HEK293T (cell line): ENCODE measurements around the gene TEX53.

Experiments
- CTCF ChIA-PET: fragments of 350-600 bp; formaldehyde crosslinking; extraction: SDS; loops from one replicate; lab custom pipeline; 2021; ENCODE audit warnings: antibody characterized with exemption, inconsistent platforms; lab: Yijun Ruan, JAX
- POLR2A ChIA-PET: fragments of 350-600 bp; formaldehyde crosslinking; extraction: SDS; loops from one replicate; lab custom pipeline; 2020; ENCODE audit warnings: antibody characterized with exemption, inconsistent platforms; lab: Yijun Ruan, JAX
- DNase-seq: peaks from one replicate; pipeline ENCODE4 v3.0.0; 2012; ENCODE audit warnings: mixed read lengths; ENCODE audit errors: extremely low spot score
- ARNT ChIP-seq: fragments of 450-650 bp; IDR thresholded peaks from 2 replicates; pipeline ENCODE4 v1.6.1; 2017; ENCODE audit warnings: mild to moderate bottlenecking
- BHLHE40 ChIP-seq: fragments of 450-650 bp; IDR thresholded peaks from 2 replicates; pipeline ENCODE4 v1.6.1; 2016; ENCODE audit warnings: mild to moderate bottlenecking, moderate library complexity, borderline replicate concordance
- CTBP1 ChIP-seq: fragments of 450-650 bp; IDR thresholded peaks from 2 replicates; pipeline ENCODE4 v1.6.1; 2016; ENCODE audit warnings: borderline replicate concordance
- ELF4 ChIP-seq: fragments of 450-650 bp; IDR thresholded peaks from 2 replicates; pipeline ENCODE4 v1.6.1; 2017; ENCODE audit warnings: antibody characterized with exemption
- FOXA1 ChIP-seq: fragments of 450-650 bp; IDR thresholded peaks from 2 replicates; pipeline ENCODE4 v1.6.1; 2016; ENCODE audit warnings: mild to moderate bottlenecking
- FOXK2 ChIP-seq: fragments of 450-650 bp; IDR thresholded peaks from 2 replicates; pipeline ENCODE4 v1.6.1; 2016; ENCODE audit warnings: mild to moderate bottlenecking
- FOXM1 ChIP-seq: fragments of 450-650 bp; IDR thresholded peaks from 2 replicates; pipeline ENCODE4 v1.6.1; 2017; ENCODE audit warnings: mild to moderate bottlenecking, borderline replicate concordance
- HDGF ChIP-seq: fragments of 450-650 bp; IDR thresholded peaks from 2 replicates; pipeline ENCODE4 v1.6.1; 2017; ENCODE audit warnings: antibody characterized with exemption, borderline replicate concordance
- L3MBTL2 ChIP-seq: fragments of 450-650 bp; conservative IDR thresholded peaks from 2 replicates; pipeline ENCODE4 v1.6.1; 2016; ENCODE audit warnings: mild to moderate bottlenecking
- LEF1 ChIP-seq: fragments of 450-650 bp; IDR thresholded peaks from 2 replicates; pipeline ENCODE4 v1.6.1; 2017; ENCODE audit warnings: mild to moderate bottlenecking, borderline replicate concordance
- NFRKB ChIP-seq: fragments of 450-650 bp; IDR thresholded peaks from 2 replicates; pipeline ENCODE4 v1.6.1; 2016; ENCODE audit warnings: mild to moderate bottlenecking, moderate library complexity
- PKNOX1 ChIP-seq: fragments of 450-650 bp; IDR thresholded peaks from 2 replicates; pipeline ENCODE4 v1.6.1; 2016
- SP1 ChIP-seq: fragments of 450-650 bp; IDR thresholded peaks from 2 replicates; pipeline ENCODE4 v1.6.1; 2017
- SUZ12 ChIP-seq: fragments of 450-650 bp; IDR thresholded peaks from 2 replicates; pipeline ENCODE4 v1.6.1; 2016; ENCODE audit warnings: mild to moderate bottlenecking
- TARDBP ChIP-seq: fragments of 450-650 bp; IDR thresholded peaks from 2 replicates; pipeline ENCODE4 v1.6.1; 2016
- ZNF384 ChIP-seq: fragments of 450-650 bp; IDR thresholded peaks from 2 replicates; pipeline ENCODE4 v1.6.1; 2016

TEX53 gene

DNA sequence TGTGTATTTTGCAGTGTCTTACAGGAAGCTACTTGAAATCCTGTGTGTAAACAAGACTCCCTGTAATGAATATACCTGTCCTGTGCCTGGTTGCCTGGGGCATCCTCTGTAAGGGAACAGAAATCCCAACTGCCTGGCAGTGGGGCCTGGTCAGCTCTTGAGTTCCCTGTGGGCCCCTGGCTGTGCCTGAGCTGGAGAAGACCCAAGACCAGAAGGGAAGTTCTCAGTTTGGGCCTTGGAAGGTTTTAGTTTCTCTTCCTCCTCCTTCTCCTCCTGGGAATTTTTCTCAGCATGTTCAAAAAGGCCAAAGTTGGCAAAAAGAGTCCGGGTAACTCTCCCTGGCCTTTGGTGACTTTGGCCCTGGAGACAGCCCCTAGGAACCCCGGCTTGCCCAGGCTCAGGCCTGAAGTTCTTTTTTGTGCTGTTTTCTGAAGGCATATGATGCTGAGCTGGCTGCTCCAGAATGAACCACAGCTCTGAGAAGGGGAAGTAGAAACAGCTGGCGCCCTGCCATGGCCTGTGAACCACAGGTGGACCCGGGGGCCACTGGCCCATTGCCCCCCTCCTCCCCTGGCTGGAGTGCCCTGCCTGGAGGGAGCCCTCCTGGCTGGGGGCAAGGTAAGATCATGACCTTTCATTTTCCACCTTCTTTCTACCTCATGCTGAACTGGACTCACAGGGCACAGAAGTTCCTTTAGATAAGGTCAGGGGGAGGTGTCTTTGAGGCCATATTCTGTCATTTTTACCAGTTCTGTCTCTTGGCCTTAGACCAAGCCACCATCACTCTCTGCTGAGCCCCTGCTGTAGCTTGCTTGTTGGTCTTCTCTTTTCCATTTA lies 40.7 kb downstream of the TEX53 start:
- ChIA-PET POLR2A (no interaction called here), CTCF (no interaction called here)
- no peak for DNase-seq
- TF ChIP-seq FOXM1 (no peak), CTBP1 (no peak), ZNF384 (no peak), BHLHE40 (no peak), PKNOX1 (no peak), FOXK2 (no peak), SUZ12 (no peak), L3MBTL2 (no peak), NFRKB (no peak), ELF4 (no peak), TARDBP (no peak)

- no peak for TF ChIP-seq BHLHE40
- TF ChIP-seq ELF4 = no peak
- no peak for TF ChIP-seq HDGF
- no peak for TF ChIP-seq TARDBP
- no peak for TF ChIP-seq PKNOX1
- no peak for TF ChIP-seq L3MBTL2
- no peak for TF ChIP-seq ZNF384
- no peak for TF ChIP-seq FOXM1
- no peak for TF ChIP-seq LEF1
- TF ChIP-seq SP1 = no peak
- no peak for TF ChIP-seq SUZ12
- no peak for TF ChIP-seq FOXA1
- TF ChIP-seq NFRKB = no peak
- no peak for DNase-seq
- POLR2A ChIA-PET = no interaction called here
- CTCF ChIA-PET = interaction anchor here (0.6 kb wide), 1 partner anchor 578 kb away, joined by 3 read pairs; no protein-coding TSS in a partner anchor
Observed at GRCh38 chr9:114614373-114614772, 43.2 kb downstream of the TEX53 start.

DNA sequence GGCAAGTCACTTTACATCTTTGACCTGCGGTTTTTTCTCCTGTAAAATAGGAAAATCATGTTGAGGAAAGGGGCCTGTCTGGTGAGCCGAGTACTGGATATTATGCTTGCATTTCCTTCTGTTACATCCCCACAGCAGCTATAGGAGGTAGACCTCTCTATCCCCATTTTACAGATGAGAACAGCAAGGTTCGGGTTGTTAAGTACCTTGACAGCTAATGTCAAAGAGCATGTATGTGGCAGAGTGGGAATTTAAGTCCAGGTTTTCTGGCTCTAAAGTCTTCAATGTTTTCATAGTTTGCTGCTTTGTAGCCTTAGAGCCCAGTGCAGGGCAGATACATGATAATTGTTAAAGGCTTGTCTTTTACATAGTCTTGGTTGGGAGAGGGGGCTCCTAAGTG lies 43.7 kb downstream of the TEX53 start:
- CTCF ChIA-PET = interaction anchor here (0.6 kb wide), 1 partner anchor 579 kb away, joined by 3 read pairs; no protein-coding TSS in a partner anchor
- DNase-seq = no peak
- TF ChIP-seq CTBP1 (no peak), SUZ12 (no peak), PKNOX1 (no peak), NFRKB (no peak), ZNF384 (no peak), FOXA1 (no peak), L3MBTL2 (no peak), LEF1 (no peak), ELF4 (no peak), FOXM1 (no peak), HDGF (no peak), FOXK2 (no peak), ARNT (no peak), BHLHE40 (no peak), TARDBP (no peak), SP1 (no peak)
- POLR2A ChIA-PET = no interaction called here

DNA sequence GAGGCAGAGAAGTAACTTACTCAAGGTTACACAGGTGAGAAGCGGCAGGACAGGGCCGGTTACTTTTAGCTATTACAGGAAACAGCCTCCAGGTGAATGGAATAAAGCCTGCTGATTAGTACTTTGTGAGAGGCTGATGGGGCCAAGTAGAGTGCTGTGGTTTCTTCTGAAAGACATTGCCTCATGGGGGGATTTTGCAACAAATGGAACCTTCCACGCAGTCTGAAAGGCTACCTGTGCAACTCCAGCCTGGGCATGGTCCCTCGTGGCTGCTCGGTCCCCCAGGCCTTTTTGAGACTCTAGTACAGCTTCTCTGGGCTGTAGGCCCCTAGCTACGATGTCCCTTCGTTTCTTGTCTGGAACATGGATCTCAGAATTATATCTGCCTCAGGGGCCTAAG lies 44.5 kb downstream of the TEX53 start:
- ChIA-PET CTCF (no interaction called here), POLR2A (interaction anchor here (1.6 kb wide), 1 partner anchor 25 kb away, joined by 8 read pairs; the partner anchor contains the start of gene ATP6V1G1)
- no peak for DNase-seq
- TF ChIP-seq TARDBP (no peak), SP1 (no peak), ZNF384 (no peak), FOXM1 (no peak), SUZ12 (no peak), ARNT (no peak), NFRKB (no peak)

- TF ChIP-seq SUZ12 (no peak), ARNT (no peak), SP1 (no peak), L3MBTL2 (no peak), BHLHE40 (no peak), NFRKB (no peak), LEF1 (no peak), FOXM1 (no peak), CTBP1 (no peak), HDGF (no peak)
- POLR2A ChIA-PET = interaction anchor here (0.9 to 1.6 kb wide), 5 partner anchors 8 to 93 kb away, joined by 3 to 8 read pairs (median 5); partner anchors contain the start of gene ATP6V1G1
- CTCF ChIA-PET = interaction anchor here (0.7 kb wide), 1 partner anchor 125 kb away, joined by 5 read pairs; no protein-coding TSS in a partner anchor
- no peak for DNase-seq
Observed at GRCh38 chr9:114612272-114612923, 45.2 kb downstream of the TEX53 start.
